SK-N-SH treated with all-trans-retinoic acid at 6 μM for 48 hours (cell line): Measurements from ENCODE around the gene TGIF1.

ENCODE experiments used
- ATAC-seq: fragments of 200-7000 bp; cut with Tn5 transposase; 3 replicates; pipeline ENCODE4 v1.9.1; 2020; ENCODE audit warnings: mild to moderate bottlenecking, moderate library complexity
- ARNTL ChIP-seq: fragments of 450-650 bp; formaldehyde crosslinking; IDR thresholded peaks from 2 replicates; pipeline ENCODE4 v1.5.0; 2020; ENCODE audit warnings: low read depth, mild to moderate bottlenecking, moderate library complexity, borderline replicate concordance
- CSDC2 ChIP-seq: fragments of 250-450 bp; sonication (Bioruptor Pico); IDR thresholded peaks from 2 replicates; pipeline ENCODE4 v1.5.0; 2020; ENCODE audit warnings: mild to moderate bottlenecking, moderate library complexity
- ESRRG ChIP-seq: fragments of 250-450 bp; sonication (Bioruptor Pico); IDR thresholded peaks from 2 replicates; pipeline ENCODE4 v1.6.1; 2021; ENCODE audit warnings: mild to moderate bottlenecking
- GLIS3 ChIP-seq: fragments of 250-450 bp; sonication (Bioruptor Pico); IDR thresholded peaks from 2 replicates; pipeline ENCODE4 v1.5.0; 2020; ENCODE audit warnings: mild to moderate bottlenecking, moderate library complexity
- ISL1 ChIP-seq: fragments of 250-450 bp; sonication (Bioruptor Pico); IDR thresholded peaks from 2 replicates; pipeline ENCODE4 v2.1.2; 2022; ENCODE audit warnings: mild to moderate bottlenecking, moderate library complexity
- OSR1 ChIP-seq: fragments of 250-450 bp; sonication (Bioruptor Pico); IDR thresholded peaks from 2 replicates; pipeline ENCODE4 v1.8.0; 2022; ENCODE audit warnings: moderate library complexity, mild to moderate bottlenecking, inconsistent platforms
- PPARA ChIP-seq: fragments of 250-450 bp; sonication (Bioruptor Pico); IDR thresholded peaks from 2 replicates; pipeline ENCODE4 v1.5.0; 2020; ENCODE audit warnings: mild to moderate bottlenecking, borderline replicate concordance
- RARB ChIP-seq: fragments of 250-450 bp; sonication (Bioruptor Pico); IDR thresholded peaks from 2 replicates; pipeline ENCODE4 v1.8.0; 2021; ENCODE audit warnings: mild to moderate bottlenecking, moderate library complexity
- SNAI2 ChIP-seq: fragments of 250-450 bp; sonication (Bioruptor Pico); IDR thresholded peaks from 2 replicates; pipeline ENCODE4 v1.5.0; 2020; ENCODE audit warnings: mild to moderate bottlenecking, moderate library complexity
- TCF4 ChIP-seq: fragments of 250-450 bp; sonication (Bioruptor Pico); IDR thresholded peaks from 2 replicates; pipeline ENCODE4 v1.8.0; 2021; ENCODE audit warnings: mild to moderate bottlenecking, moderate library complexity, borderline replicate concordance
- TOX ChIP-seq: fragments of 250-450 bp; sonication (Bioruptor Pico); IDR thresholded peaks from 2 replicates; pipeline ENCODE4 v1.8.0; 2021; ENCODE audit warnings: mild to moderate bottlenecking, moderate library complexity, borderline replicate concordance
- ZC3H10 ChIP-seq: fragments of 250-450 bp; sonication (Bioruptor Pico); IDR thresholded peaks from 2 replicates; pipeline ENCODE4 v1.5.1; 2021; ENCODE audit warnings: mild to moderate bottlenecking, moderate library complexity
- ZFP3 ChIP-seq: fragments of 250-450 bp; sonication (Bioruptor Pico); IDR thresholded peaks from 2 replicates; pipeline ENCODE4 v1.5.0; 2020; ENCODE audit warnings: mild to moderate bottlenecking, moderate library complexity
- ZFP30 ChIP-seq: fragments of 450-650 bp; formaldehyde crosslinking; IDR thresholded peaks from 2 replicates; pipeline ENCODE4 v1.5.0; 2022; ENCODE audit warnings: mild to moderate bottlenecking, moderate library complexity
- ZNF565 ChIP-seq: fragments of 450-650 bp; formaldehyde crosslinking; conservative IDR thresholded peaks from 2 replicates; pipeline ENCODE4 v1.5.0; 2020; ENCODE audit warnings: low read depth, mild to moderate bottlenecking, moderate library complexity
- ZNF70 ChIP-seq: fragments of 450-650 bp; formaldehyde crosslinking; IDR thresholded peaks from 2 replicates; pipeline ENCODE4 v1.5.0; 2020; ENCODE audit warnings: mild to moderate bottlenecking, moderate library complexity
- TF ChIP-seq, protein P1 (sequence below): fragments of 250-450 bp; sonication (Bioruptor Pico); IDR thresholded peaks from 2 replicates; pipeline ENCODE4 v1.8.0; 2020; ENCODE audit warnings: mild to moderate bottlenecking, moderate library complexity, borderline replicate concordance
- TF ChIP-seq, protein P2 (sequence below): fragments of 250-450 bp; sonication (Bioruptor Pico); IDR thresholded peaks from 2 replicates; pipeline ENCODE4 v1.5.1; 2021; ENCODE audit warnings: mild to moderate bottlenecking, moderate library complexity
- TF ChIP-seq, protein P3 (sequence below): fragments of 250-450 bp; sonication (Bioruptor Pico); IDR thresholded peaks from 2 replicates; pipeline ENCODE4 v1.5.0; 2020; ENCODE audit warnings: mild to moderate bottlenecking, moderate library complexity

TGIF1 gene

DNA sequence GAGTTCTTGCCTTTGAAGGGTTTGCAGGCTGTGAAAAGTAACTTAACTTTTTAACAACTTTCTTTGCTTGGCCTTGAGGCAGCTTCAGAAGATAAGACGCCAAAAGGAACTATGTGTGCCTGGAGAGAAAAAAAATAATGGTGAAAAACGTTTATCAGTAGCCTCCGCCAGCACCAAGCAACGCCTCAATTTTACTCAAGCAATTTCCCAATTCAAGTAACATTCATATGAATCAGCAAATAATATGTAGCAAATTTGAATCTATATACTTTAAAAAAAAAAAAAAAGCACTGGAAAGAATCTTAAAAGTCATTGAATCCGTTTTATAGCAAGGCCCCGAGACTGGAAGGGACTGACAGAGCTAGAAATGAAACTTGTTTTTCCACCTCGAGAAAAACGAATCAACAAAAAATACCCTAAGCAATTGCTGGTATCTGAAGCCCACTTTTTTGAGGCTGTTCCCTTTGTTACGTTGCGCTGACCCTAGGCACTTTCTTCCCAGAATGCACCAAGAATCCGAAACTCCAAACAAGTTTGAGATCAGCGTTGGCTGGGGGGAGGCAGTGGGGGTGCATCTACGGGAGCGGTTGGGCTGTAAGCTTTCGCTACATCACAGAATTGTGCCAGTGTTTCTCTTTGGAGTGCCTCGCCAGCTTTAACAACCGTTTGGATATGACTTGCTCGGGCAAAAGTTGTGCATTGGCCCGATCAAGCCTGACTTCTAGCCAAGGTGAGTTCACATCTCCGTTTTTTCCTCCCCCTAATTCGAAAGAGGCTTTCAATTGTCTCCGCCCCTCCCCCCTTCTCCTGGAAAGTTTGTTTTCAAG, 2.7 kb upstream of the TGIF1 start:
- ATAC-seq: no peak; the same call in 2 of the 3 replicates
- TF ChIP-seq OSR1 (no peak), SNAI2 (CRISPR knock-in tag) (0 out of 2 replicates have a peak, but pooled peaks have one; percentile 21)
- TF ChIP-seq, protein P1, sequence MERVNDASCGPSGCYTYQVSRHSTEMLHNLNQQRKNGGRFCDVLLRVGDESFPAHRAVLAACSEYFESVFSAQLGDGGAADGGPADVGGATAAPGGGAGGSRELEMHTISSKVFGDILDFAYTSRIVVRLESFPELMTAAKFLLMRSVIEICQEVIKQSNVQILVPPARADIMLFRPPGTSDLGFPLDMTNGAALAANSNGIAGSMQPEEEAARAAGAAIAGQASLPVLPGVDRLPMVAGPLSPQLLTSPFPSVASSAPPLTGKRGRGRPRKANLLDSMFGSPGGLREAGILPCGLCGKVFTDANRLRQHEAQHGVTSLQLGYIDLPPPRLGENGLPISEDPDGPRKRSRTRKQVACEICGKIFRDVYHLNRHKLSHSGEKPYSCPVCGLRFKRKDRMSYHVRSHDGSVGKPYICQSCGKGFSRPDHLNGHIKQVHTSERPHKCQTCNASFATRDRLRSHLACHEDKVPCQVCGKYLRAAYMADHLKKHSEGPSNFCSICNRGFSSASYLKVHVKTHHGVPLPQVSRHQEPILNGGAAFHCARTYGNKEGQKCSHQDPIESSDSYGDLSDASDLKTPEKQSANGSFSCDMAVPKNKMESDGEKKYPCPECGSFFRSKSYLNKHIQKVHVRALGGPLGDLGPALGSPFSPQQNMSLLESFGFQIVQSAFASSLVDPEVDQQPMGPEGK (CRISPR knock-in tag): peak; percentile 46; the same call in 1 of the 2 replicates

DNA sequence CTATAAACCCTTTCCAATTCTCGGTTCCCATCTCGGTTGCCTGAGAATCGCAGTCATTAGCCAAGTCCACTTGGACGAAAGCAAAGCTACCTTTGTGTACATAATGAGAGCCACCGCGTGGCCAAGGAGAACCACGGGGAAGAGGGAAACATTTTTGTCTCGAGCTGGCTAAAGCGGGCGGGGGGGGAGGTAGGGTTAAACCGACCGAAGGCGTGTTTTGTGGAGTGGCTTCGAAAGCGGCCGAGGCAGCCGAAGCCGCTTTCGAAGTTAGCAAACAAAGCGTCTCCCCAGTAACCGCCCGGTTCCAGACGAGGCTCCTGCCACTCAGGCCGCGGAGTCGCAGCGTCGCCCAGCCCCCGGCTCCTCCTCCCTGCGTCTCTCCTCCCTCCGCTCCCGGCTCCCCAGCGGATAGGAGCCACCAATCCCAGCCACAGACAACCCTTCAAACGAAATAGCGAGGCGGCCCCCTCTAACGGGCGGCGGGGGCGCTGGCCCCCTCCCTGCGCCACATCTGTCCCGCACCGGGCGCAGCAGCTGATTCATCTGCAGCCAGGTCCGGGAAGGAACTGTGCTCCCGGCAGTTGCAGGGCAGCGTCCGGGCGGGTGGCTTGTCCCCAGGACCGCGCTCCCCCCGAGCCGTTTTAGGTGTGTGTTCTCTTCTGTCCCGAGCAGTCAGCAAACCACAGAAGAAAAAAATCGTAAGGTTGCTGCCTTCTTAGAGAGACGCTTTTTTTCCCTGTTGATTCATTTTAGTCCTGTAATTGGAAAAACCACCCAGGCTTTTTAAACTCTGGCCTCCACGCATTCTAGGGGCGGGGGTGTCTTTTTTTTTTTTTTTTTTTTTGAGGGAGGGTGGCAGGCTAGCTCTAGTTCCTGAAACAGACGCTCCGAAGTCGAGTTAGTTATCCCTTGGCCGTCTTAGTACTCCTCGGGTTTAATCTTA, 1.8 kb upstream of the TGIF1 start:
- no peak for TF ChIP-seq ZFP30 (CRISPR knock-in tag)
- TF ChIP-seq ISL1: no peak
- TF ChIP-seq, protein P2, sequence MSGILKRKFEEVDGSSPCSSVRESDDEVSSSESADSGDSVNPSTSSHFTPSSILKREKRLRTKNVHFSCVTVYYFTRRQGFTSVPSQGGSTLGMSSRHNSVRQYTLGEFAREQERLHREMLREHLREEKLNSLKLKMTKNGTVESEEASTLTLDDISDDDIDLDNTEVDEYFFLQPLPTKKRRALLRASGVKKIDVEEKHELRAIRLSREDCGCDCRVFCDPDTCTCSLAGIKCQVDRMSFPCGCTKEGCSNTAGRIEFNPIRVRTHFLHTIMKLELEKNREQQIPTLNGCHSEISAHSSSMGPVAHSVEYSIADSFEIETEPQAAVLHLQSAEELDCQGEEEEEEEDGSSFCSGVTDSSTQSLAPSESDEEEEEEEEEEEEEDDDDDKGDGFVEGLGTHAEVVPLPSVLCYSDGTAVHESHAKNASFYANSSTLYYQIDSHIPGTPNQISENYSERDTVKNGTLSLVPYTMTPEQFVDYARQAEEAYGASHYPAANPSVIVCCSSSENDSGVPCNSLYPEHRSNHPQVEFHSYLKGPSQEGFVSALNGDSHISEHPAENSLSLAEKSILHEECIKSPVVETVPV: no peak
- no peak for TF ChIP-seq ZFP3
- TF ChIP-seq ZNF565 (CRISPR knock-in tag): no peak
- TF ChIP-seq PPARA (CRISPR knock-in tag): no peak
- TF ChIP-seq, protein P3, sequence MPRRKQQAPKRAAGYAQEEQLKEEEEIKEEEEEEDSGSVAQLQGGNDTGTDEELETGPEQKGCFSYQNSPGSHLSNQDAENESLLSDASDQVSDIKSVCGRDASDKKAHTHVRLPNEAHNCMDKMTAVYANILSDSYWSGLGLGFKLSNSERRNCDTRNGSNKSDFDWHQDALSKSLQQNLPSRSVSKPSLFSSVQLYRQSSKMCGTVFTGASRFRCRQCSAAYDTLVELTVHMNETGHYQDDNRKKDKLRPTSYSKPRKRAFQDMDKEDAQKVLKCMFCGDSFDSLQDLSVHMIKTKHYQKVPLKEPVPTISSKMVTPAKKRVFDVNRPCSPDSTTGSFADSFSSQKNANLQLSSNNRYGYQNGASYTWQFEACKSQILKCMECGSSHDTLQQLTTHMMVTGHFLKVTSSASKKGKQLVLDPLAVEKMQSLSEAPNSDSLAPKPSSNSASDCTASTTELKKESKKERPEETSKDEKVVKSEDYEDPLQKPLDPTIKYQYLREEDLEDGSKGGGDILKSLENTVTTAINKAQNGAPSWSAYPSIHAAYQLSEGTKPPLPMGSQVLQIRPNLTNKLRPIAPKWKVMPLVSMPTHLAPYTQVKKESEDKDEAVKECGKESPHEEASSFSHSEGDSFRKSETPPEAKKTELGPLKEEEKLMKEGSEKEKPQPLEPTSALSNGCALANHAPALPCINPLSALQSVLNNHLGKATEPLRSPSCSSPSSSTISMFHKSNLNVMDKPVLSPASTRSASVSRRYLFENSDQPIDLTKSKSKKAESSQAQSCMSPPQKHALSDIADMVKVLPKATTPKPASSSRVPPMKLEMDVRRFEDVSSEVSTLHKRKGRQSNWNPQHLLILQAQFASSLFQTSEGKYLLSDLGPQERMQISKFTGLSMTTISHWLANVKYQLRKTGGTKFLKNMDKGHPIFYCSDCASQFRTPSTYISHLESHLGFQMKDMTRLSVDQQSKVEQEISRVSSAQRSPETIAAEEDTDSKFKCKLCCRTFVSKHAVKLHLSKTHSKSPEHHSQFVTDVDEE: peak; percentile 50; the same call in 1 of the 2 replicates
- no peak for TF ChIP-seq SNAI2 (CRISPR knock-in tag)
- TF ChIP-seq TOX (CRISPR knock-in tag): no peak
- TF ChIP-seq TCF4 (CRISPR knock-in tag): peak; percentile 38; the same call in 1 of the 2 replicates
- TF ChIP-seq ARNTL (CRISPR knock-in tag): no peak
- no peak for TF ChIP-seq ZNF70
- TF ChIP-seq RARB (CRISPR knock-in tag): no peak
- TF ChIP-seq, protein P1 (CRISPR knock-in tag): peak; percentile 97
- TF ChIP-seq GLIS3 (CRISPR knock-in tag): peak; percentile 10; the same call in 1 of the 2 replicates
- ATAC-seq: peak; percentile 81

DNA sequence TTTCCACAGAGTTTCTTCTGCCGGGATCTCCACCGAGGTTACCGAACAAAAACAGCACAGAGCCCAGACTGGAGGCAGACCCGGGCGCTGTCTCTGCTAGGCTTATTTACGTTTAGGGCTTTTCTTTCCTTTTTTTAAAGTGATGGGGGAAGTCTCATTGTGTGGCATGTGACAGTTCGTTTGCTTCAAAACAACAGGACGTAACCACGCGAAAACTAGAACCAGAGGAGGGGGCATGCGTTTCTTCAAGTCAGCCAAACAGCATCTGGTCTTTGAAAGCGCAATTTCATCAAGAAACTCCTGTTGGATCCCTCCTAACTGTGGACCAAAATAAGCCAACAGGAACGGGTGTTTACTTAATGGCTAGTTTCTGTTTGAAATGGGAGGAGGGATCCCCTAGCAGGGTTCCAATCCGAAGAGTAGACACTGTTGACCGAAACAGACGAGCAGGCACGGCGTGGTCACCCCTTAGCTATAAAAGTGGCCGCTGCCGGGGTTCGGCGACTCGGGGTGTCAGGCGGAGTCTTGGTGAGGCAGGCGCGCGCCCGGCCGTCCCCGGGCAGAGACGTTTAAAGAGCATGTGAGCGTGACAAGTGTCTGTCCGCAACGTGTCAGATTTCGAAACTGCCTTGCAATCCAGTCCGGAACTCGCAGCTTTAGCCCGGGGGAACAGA, 997 bp upstream of the TGIF1 start:
- no peak for TF ChIP-seq ESRRG
- no peak for TF ChIP-seq ZFP3
- no peak for TF ChIP-seq ZC3H10
- TF ChIP-seq ARNTL (CRISPR knock-in tag): no peak
- TF ChIP-seq PPARA (CRISPR knock-in tag): no peak
- no peak for TF ChIP-seq CSDC2 (CRISPR knock-in tag)
- TF ChIP-seq TCF4 (CRISPR knock-in tag): no peak
- ATAC-seq: peak; percentile 10
